BLaER1 treated with 17β-estradiol and CSF1 and Interleukin-3, amounts not matched to agents 10 nM and 100 nM (cell line): ENCODE measurements around the gene NTRK3.

Source experiments
- H3K27ac ChIP-seq, 11 experiments: shearing (Covaris generic); formaldehyde crosslinking; 2 replicates each; pipeline ENCODE4 v1.8.1; 2022
- H3K27me3 ChIP-seq, 11 experiments: shearing (Covaris generic); formaldehyde crosslinking; 2 replicates each; pipeline ENCODE4 v1.8.1; 2022
- H3K36me3 ChIP-seq, 11 experiments: shearing (Covaris generic); formaldehyde crosslinking; 2 replicates each; pipeline ENCODE4 v1.8.1; 2022
- H3K4me1 ChIP-seq, 10 experiments: shearing (Covaris generic); formaldehyde crosslinking; 2 replicates each; pipeline ENCODE4 v1.8.1; 2022
- H3K4me2 ChIP-seq, 11 experiments: shearing (Covaris generic); formaldehyde crosslinking; 2 replicates each; pipeline ENCODE4 v1.8.1; 2022
- H3K4me3 ChIP-seq, 10 experiments: shearing (Covaris generic); formaldehyde crosslinking; 2 replicates each; pipeline ENCODE4 v1.8.1; 2022
- H3K9ac ChIP-seq, 11 experiments: shearing (Covaris generic); formaldehyde crosslinking; 2 replicates each; pipeline ENCODE4 v1.8.1; 2022
- H3K9me3 ChIP-seq, 11 experiments: shearing (Covaris generic); formaldehyde crosslinking; replicated peaks in 1 of 11; 2 replicates each; pipeline ENCODE4 v1.8.1; 2022
- H4K20me1 ChIP-seq, 11 experiments: shearing (Covaris generic); formaldehyde crosslinking; 2 replicates each; pipeline ENCODE4 v1.8.1; 2022
- Cebpa-rat ChIP-seq, 11 experiments: shearing (Covaris generic); IDR thresholded peaks; 2 replicates each; pipeline ENCODE4 v1.8.1; 2022

NTRK3 gene

GRCh38 chr15:88155310-88155709, 101.2 kb downstream of the NTRK3 start:
- Histone ChIP-seq H3K9me3 (no peaks in the 10 kb centered on the region), H3K27me3 (no peaks in the 10 kb centered on the region), H3K4me2 (no peak overlapping the region), H4K20me1 (0 out of 22 replicates have a peak, but pooled peaks cover 0 to 2% (median 0%) of the 10 kb centered on the region in 11 experiments), H3K36me3 (no peaks in the 10 kb centered on the region), H3K4me1 (no peaks in the 10 kb centered on the region), H3K4me3 (no peak overlapping the region), H3K9ac (no peak overlapping the region), H3K27ac (no peak overlapping the region)
- TF ChIP-seq Cebpa-rat (IDR thresholded peaks at IDR 0.05): no peak

GRCh38 chr15:88152672-88153071, 103.9 kb downstream of the NTRK3 start:
- H3K4me1 ChIP-seq: no peaks in the 10 kb centered on the region
- no peaks in the 10 kb centered on the region for H3K36me3 ChIP-seq
- H3K27me3 ChIP-seq: no peaks in the 10 kb centered on the region
- no peak for TF ChIP-seq Cebpa-rat (IDR thresholded peaks at IDR 0.05)
- H3K9me3 ChIP-seq: no peaks in the 10 kb centered on the region
- H3K4me3 ChIP-seq: no peak overlapping the region
- H4K20me1 ChIP-seq: no peaks in the 10 kb centered on the region
- H3K27ac ChIP-seq: no peak overlapping the region
- no peak overlapping the region for H3K9ac ChIP-seq
- no peak overlapping the region for H3K4me2 ChIP-seq

GRCh38 chr15:88147760-88148159, 108.8 kb downstream of the NTRK3 start:
- Histone ChIP-seq H3K4me2 (no peak overlapping the region), H3K9me3 (no peaks in the 10 kb centered on the region), H3K9ac (no peak overlapping the region), H3K4me1 (no peaks in the 10 kb centered on the region), H3K27ac (no peak overlapping the region), H3K36me3 (no peaks in the 10 kb centered on the region), H4K20me1 (no peaks in the 10 kb centered on the region), H3K4me3 (no peak overlapping the region), H3K27me3 (no peaks in the 10 kb centered on the region)
- TF ChIP-seq Cebpa-rat (IDR thresholded peaks at IDR 0.05): no peak

- Histone ChIP-seq H3K4me1 (no peaks in the 10 kb centered on the region), H3K9ac (no peak overlapping the region), H3K27me3 (no peaks in the 10 kb centered on the region), H3K4me2 (no peak overlapping the region), H3K9me3 (no peaks in the 10 kb centered on the region), H3K4me3 (no peak overlapping the region), H3K36me3 (no peaks in the 10 kb centered on the region), H3K27ac (no peak overlapping the region), H4K20me1 (no peaks in the 10 kb centered on the region)
- no peak for TF ChIP-seq Cebpa-rat (IDR thresholded peaks at IDR 0.05)
Measured at GRCh38 chr15:88144921-88145653, 111.5 kb downstream of the NTRK3 start.

- H4K20me1 ChIP-seq: no peaks in the 10 kb centered on the region
- H3K27me3 ChIP-seq: no peaks in the 10 kb centered on the region
- no peaks in the 10 kb centered on the region for H3K4me1 ChIP-seq
- no peaks in the 10 kb centered on the region for H3K9me3 ChIP-seq
- no peak overlapping the region for H3K9ac ChIP-seq
- no peak for TF ChIP-seq Cebpa-rat (IDR thresholded peaks at IDR 0.05)
- no peak overlapping the region for H3K4me2 ChIP-seq
- no peak overlapping the region for H3K27ac ChIP-seq
- no peak overlapping the region for H3K4me3 ChIP-seq
- H3K36me3 ChIP-seq: no peaks in the 10 kb centered on the region
Measured at GRCh38 chr15:88142121-88142520, 114.4 kb downstream of the NTRK3 start.

GRCh38 chr15:88141269-88141889, 115.2 kb downstream of the NTRK3 start:
- no peaks in the 10 kb centered on the region for H3K9me3 ChIP-seq
- H3K9ac ChIP-seq: no peak overlapping the region
- no peak for TF ChIP-seq Cebpa-rat (IDR thresholded peaks at IDR 0.05)
- no peak overlapping the region for H3K27ac ChIP-seq
- H4K20me1 ChIP-seq: no peaks in the 10 kb centered on the region
- no peak overlapping the region for H3K4me3 ChIP-seq
- H3K36me3 ChIP-seq: no peaks in the 10 kb centered on the region
- no peaks in the 10 kb centered on the region for H3K27me3 ChIP-seq
- H3K4me2 ChIP-seq: no peak overlapping the region
- H3K4me1 ChIP-seq: no peaks in the 10 kb centered on the region

- Histone ChIP-seq H3K4me1 (no peaks in the 10 kb centered on the region), H3K4me2 (no peak overlapping the region), H3K4me3 (no peak overlapping the region), H3K27ac (no peak overlapping the region), H3K27me3 (no peaks in the 10 kb centered on the region), H4K20me1 (no peaks in the 10 kb centered on the region), H3K36me3 (no peaks in the 10 kb centered on the region), H3K9me3 (no peaks in the 10 kb centered on the region), H3K9ac (no peak overlapping the region)
- TF ChIP-seq Cebpa-rat (IDR thresholded peaks at IDR 0.05): no peak
Measured at GRCh38 chr15:88140398-88140797, 116.1 kb downstream of the NTRK3 start.

- Histone ChIP-seq H3K36me3 (no peaks in the 10 kb centered on the region), H3K27ac (no peak overlapping the region), H3K9me3 (no peaks in the 10 kb centered on the region), H3K9ac (no peak overlapping the region), H3K27me3 (no peaks in the 10 kb centered on the region), H3K4me3 (no peak overlapping the region), H3K4me1 (no peaks in the 10 kb centered on the region), H3K4me2 (no peak overlapping the region), H4K20me1 (no peaks in the 10 kb centered on the region)
- TF ChIP-seq Cebpa-rat (IDR thresholded peaks at IDR 0.05): no peak
Measured at GRCh38 chr15:88139936-88140335, 116.6 kb downstream of the NTRK3 start.

GRCh38 chr15:88133795-88134194, 122.7 kb downstream of the NTRK3 start:
- no peaks in the 10 kb centered on the region for H3K27me3 ChIP-seq
- no peaks in the 10 kb centered on the region for H3K9me3 ChIP-seq
- H3K27ac ChIP-seq: no peak overlapping the region
- H3K4me3 ChIP-seq: no peak overlapping the region
- H4K20me1 ChIP-seq: no peaks in the 10 kb centered on the region
- no peaks in the 10 kb centered on the region for H3K4me1 ChIP-seq
- no peak for TF ChIP-seq Cebpa-rat (IDR thresholded peaks at IDR 0.05)
- H3K4me2 ChIP-seq: no peak overlapping the region
- H3K36me3 ChIP-seq: no peaks in the 10 kb centered on the region
- H3K9ac ChIP-seq: no peak overlapping the region

- no peak for TF ChIP-seq Cebpa-rat (IDR thresholded peaks at IDR 0.05)
- H3K27me3 ChIP-seq: no peaks in the 10 kb centered on the region
Measured at GRCh38 chr15:88132499-88132898, 124.0 kb downstream of the NTRK3 start.

More at GRCh38 chr15:88132499-88132898, 124.0 kb downstream of the NTRK3 start:
- no peak overlapping the region for H3K9ac ChIP-seq
- H3K27ac ChIP-seq: no peak overlapping the region
- H3K4me1 ChIP-seq: peaks cover 0 to under 1% (median 0%) of the 10 kb centered on the region in 10 experiments; a peak in 3 of 20 replicates
- no peaks in the 10 kb centered on the region for H3K9me3 ChIP-seq
- H3K4me2 ChIP-seq: no peak overlapping the region
- no peaks in the 10 kb centered on the region for H4K20me1 ChIP-seq
- H3K36me3 ChIP-seq: no peaks in the 10 kb centered on the region
- H3K4me3 ChIP-seq: no peak overlapping the region
